Calu3 (cell line): Measurements from ENCODE around the gene IL17A. TPM values are rescaled to one million over a fixed set of nuclear protein-coding genes. Genes with fewer than 3 reads are reported as not detected.

Experiments used
- BruUV-seq: library from RNA; stranded (reverse); fragments of 400-500 nt; replicated peaks from 2 replicates; lab custom pipeline; 2021; lab: Mats Ljungman, UMichigan
- CTCF ChIA-PET: fragments of 300-600 bp; sonication (Branson Sonifier 250); formaldehyde crosslinking; loops from one replicate; lab custom pipeline; 2022; ENCODE audit warnings: antibody characterized with exemption; lab: Charles Lee
- DNase-seq: peaks from one replicate; pipeline ENCODE4 v3.0.0; 2022
- H3K27ac Mint-ChIP-seq: one replicate; pipeline ENCODE4 v1.8.0; 2022; ENCODE audit warnings: mixed read lengths; ENCODE audit not compliant: unreplicated experiment
- H3K27me3 Mint-ChIP-seq: one replicate; pipeline ENCODE4 v1.8.0; 2022; ENCODE audit warnings: mixed read lengths; ENCODE audit not compliant: unreplicated experiment
- H3K36me3 Mint-ChIP-seq: one replicate; pipeline ENCODE4 v1.8.0; 2022; ENCODE audit warnings: mild to moderate bottlenecking, moderate library complexity, mixed read lengths; ENCODE audit not compliant: insufficient read depth, unreplicated experiment
- H3K4me1 Mint-ChIP-seq: one replicate; pipeline ENCODE4 v1.8.0; 2022; ENCODE audit warnings: mild to moderate bottlenecking, low read depth, mixed read lengths; ENCODE audit not compliant: unreplicated experiment
- H3K4me3 Mint-ChIP-seq: one replicate; pipeline ENCODE4 v1.8.0; 2022; ENCODE audit warnings: mild to moderate bottlenecking, low read depth, moderate library complexity, mixed read lengths; ENCODE audit not compliant: unreplicated experiment
- H3K9me3 Mint-ChIP-seq: one replicate; pipeline ENCODE4 v1.8.0; 2022; ENCODE audit warnings: low read depth, mixed read lengths; ENCODE audit not compliant: unreplicated experiment
- intact Hi-C: fragments of 100-400 bp; cut with micrococcal nuclease; formaldehyde crosslinking; loops from one replicate; pipeline ENCODE4 v1.10.0; 2022; ENCODE audit not compliant: unreplicated experiment
- total RNA-seq: library from RNA; stranded (reverse); gene quantifications from 2 replicates; pipeline ENCODE4 v1.2.3, GENCODE V29; 2022
- TF ChIP-seq, protein P1 (sequence below): fragments of 200-600 bp; IDR thresholded peaks from one replicate; pipeline ENCODE4 v1.8.0; 2022; ENCODE audit warnings: antibody characterized with exemption; ENCODE audit not compliant: unreplicated experiment

The IL17A gene
- total RNA-seq, 1 experiment from 2014 or later = not detected

DNA sequence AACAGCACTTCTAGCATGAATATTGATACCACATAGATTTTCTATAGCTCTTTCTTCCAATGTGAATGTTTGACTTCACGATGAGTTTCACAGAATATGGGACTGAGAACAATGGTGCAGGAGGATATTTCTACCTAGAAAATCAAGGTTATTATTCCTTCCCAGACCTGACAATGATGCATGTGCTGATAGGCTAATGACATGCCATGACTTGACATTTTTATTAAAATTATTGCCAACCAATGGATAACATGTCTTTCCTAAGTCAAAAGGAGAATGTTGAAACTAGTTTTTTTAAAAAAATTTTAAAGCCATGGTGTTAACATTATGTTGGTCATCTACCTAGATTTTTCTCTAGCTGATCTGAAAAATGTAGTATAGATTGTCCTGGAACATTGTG lies 923 bp downstream of the IL17A start:
- TF ChIP-seq, protein P1, sequence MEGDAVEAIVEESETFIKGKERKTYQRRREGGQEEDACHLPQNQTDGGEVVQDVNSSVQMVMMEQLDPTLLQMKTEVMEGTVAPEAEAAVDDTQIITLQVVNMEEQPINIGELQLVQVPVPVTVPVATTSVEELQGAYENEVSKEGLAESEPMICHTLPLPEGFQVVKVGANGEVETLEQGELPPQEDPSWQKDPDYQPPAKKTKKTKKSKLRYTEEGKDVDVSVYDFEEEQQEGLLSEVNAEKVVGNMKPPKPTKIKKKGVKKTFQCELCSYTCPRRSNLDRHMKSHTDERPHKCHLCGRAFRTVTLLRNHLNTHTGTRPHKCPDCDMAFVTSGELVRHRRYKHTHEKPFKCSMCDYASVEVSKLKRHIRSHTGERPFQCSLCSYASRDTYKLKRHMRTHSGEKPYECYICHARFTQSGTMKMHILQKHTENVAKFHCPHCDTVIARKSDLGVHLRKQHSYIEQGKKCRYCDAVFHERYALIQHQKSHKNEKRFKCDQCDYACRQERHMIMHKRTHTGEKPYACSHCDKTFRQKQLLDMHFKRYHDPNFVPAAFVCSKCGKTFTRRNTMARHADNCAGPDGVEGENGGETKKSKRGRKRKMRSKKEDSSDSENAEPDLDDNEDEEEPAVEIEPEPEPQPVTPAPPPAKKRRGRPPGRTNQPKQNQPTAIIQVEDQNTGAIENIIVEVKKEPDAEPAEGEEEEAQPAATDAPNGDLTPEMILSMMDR = no peak
- no peaks in the 10 kb centered on the region for H3K36me3 Mint-ChIP-seq
- no peak overlapping the region for H3K4me3 Mint-ChIP-seq
- no peaks in the 10 kb centered on the region for H3K4me1 Mint-ChIP-seq
- no peaks in the 10 kb centered on the region for H3K9me3 Mint-ChIP-seq
- no TSS peak for BruUV-seq
- DNase-seq = no peak
- CTCF ChIA-PET = no interaction called here
- H3K27ac Mint-ChIP-seq = no peak overlapping the region
- intact Hi-C loops = no loop called here
- H3K27me3 Mint-ChIP-seq = peaks cover 83% of the 10 kb centered on the region

DNA sequence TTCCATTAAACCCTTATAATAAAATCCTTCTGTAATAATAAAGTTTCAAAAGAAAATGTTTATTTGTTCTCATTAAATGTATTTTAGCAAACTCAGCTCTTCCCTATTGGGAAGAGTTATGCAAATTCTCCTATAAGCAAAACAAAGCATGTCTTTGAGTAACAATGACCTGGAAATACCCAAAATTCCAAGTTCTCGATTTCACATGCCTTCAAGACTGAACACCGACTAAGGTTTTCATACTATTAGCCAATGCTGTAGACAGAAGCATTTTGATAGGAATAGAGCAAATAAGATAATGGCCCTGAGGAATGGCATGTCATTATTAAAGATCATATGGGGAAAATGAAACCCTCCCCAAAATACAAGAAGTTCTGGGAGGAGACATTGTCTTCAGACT lies 3.8 kb downstream of the IL17A start:
- no peak overlapping the region for H3K4me3 Mint-ChIP-seq
- no peaks in the 10 kb centered on the region for H3K9me3 Mint-ChIP-seq
- no TSS peak for BruUV-seq
- H3K4me1 Mint-ChIP-seq = no peaks in the 10 kb centered on the region
- H3K36me3 Mint-ChIP-seq = no peaks in the 10 kb centered on the region
- TF ChIP-seq, protein P1 = no peak
- CTCF ChIA-PET = no interaction called here
- no peak overlapping the region for H3K27ac Mint-ChIP-seq
- peaks cover 63% of the 10 kb centered on the region for H3K27me3 Mint-ChIP-seq
- intact Hi-C loops = no loop called here
- no peak for DNase-seq

DNA sequence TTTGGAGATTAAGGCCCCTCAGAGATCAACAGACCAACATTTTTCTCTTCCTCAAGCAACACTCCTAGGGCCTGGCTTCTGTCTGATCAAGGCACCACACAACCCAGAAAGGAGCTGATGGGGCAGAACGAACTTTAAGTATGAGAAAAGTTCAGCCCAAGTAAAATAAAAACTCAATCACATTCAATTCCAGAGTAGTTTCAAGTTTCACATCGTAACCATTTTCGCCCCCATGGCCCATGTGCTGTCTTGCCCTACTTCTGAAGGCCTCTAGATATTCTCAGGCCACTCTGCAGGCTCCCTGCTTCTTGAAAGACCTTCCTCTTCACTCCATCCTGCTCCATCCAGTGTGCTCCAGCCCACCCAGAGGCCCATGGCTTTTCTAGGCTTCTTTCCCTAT lies 4.2 kb downstream of the IL17A start:
- Mint-ChIP-seq H3K9me3 (no peaks in the 10 kb centered on the region), H3K4me1 (no peaks in the 10 kb centered on the region), H3K27ac (no peak overlapping the region), H3K27me3 (peaks cover 59% of the 10 kb centered on the region), H3K4me3 (no peak overlapping the region), H3K36me3 (no peaks in the 10 kb centered on the region)
- no peak for DNase-seq
- CTCF ChIA-PET = no interaction called here
- intact Hi-C loops = no loop called here
- BruUV-seq = no TSS peak
- TF ChIP-seq, protein P1 = no peak

DNA sequence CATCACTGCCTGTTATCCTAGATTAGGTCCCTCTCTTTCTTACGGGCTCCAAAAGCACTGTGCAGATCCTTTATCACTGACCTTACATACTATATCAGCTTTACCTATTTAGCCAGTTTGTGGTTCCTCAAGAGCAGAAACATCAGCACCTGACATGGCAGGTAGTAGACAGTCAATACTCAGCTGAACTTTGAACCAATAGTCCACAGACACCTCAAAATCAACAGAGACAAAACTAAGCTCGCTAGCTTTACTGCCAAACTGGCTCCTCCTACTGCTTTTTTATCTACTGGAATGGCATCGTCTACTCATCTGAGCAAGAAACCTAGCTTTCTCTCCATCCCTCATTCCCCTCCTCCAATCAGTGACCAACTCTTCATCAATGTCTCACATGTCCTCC lies 5.6 kb downstream of the IL17A start:
- CTCF ChIA-PET = no interaction called here
- Mint-ChIP-seq H3K9me3 (no peaks in the 10 kb centered on the region), H3K4me3 (no peak overlapping the region), H3K4me1 (no peaks in the 10 kb centered on the region), H3K27ac (no peak overlapping the region), H3K36me3 (no peaks in the 10 kb centered on the region), H3K27me3 (peaks cover 46% of the 10 kb centered on the region)
- DNase-seq = no peak
- intact Hi-C loops = no loop called here
- BruUV-seq = no TSS peak
- TF ChIP-seq, protein P1 = no peak
